ENCODE measurements around the gene KCNJ12. TPM values are rescaled to one million over a fixed set of nuclear protein-coding genes. Genes with fewer than 3 reads are reported as not detected.

KCNJ12 gene
- total and polyA plus RNA-seq, 2 experiments from 2014 or later: 0.61 to 2.4 TPM

DNA sequence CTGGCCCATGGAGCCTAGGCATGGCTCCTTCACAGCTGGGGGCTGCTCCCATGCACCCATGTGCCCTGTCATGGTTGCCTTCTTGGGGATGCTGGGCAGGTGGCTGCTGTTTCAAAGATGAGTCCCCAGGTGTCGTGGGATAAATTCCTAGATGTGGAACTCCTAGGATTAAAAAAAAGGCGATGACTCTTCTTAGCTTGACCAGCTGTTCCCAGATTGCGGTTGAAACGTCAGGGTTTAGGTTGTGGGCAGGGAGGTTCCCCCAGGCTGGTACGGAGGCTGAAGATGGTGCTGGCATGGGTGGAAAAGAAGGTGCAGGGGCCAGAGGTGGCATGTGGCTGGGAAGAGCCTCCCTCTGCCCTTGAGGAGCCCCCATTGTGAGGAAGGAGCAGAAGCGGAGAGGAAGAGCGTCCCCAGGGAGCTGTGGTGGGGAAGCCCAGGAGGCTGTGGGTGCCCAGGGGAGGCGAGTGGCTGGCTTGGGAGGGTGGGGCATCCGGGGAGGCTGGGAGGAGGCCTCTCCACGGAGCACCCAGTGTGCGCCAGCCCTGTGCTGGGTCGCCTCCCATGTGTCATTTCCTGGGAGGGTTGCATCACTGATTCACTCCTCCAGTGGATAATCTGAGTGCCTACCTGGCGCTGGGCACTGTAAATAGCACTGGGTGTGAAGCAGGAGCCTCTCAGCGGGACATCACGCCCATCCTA, 7.5 kb upstream of the KCNJ12 start:
- Mint-ChIP-seq H3K9me3 (no peaks in the 10 kb centered on the region), H3K4me1 (peaks cover 26% of the 10 kb centered on the region), H3K27me3 (ENCODE audit: insufficient read depth, low read depth, poor library complexity) (peaks cover 2% of the 10 kb centered on the region), H3K27ac (no peak overlapping the region), H3K4me3 (no peak overlapping the region), H3K36me3 (ENCODE audit: low read depth) (no peaks in the 10 kb centered on the region; the same call in 2 of the 3 replicates)
- ATAC-seq: no peak
- DNase-seq (ENCODE audit: low spot score): no peak
- H4K20me1 ChIP-seq (replicated peaks; ENCODE audit: insufficient read depth): no peaks in the 10 kb centered on the region
- TF ChIP-seq ZNF114 (CRISPR knock-in tag; IDR thresholded peaks at IDR 0.05) (no peak), REST (IDR thresholded peaks at IDR 0.05; ENCODE audit: unreplicated experiment) (no peak), CREB1 (CRISPR knock-in tag; IDR thresholded peaks at IDR 0.05; ENCODE audit: low read depth) (no peak), ETS1 (IDR thresholded peaks at IDR 0.05) (no peak), JUNB (IDR thresholded peaks at IDR 0.05; ENCODE audit: unreplicated experiment) (no peak), ZNF331 (CRISPR knock-in tag; IDR thresholded peaks at IDR 0.05; ENCODE audit: low read depth) (no peak), EZH2 (IDR thresholded peaks at IDR 0.05; ENCODE audit: low read depth, unreplicated experiment) (no peak), POLR2AphosphoS5 (IDR thresholded peaks at IDR 0.05; ENCODE audit: low read depth) (no peak), CTCF (conservative IDR thresholded peaks at IDR 0.05; ENCODE audit: low read depth in 2 of 2) (no peak), STAT1 (IDR thresholded peaks at IDR 0.05; ENCODE audit: unreplicated experiment) (no peak), EZH2phosphoT487 (IDR thresholded peaks at IDR 0.05; ENCODE audit: unreplicated experiment) (no peak), NANOG (IDR thresholded peaks at IDR 0.05; ENCODE audit: borderline replicate concordance) (no peak)
- TF ChIP-seq, protein P1, sequence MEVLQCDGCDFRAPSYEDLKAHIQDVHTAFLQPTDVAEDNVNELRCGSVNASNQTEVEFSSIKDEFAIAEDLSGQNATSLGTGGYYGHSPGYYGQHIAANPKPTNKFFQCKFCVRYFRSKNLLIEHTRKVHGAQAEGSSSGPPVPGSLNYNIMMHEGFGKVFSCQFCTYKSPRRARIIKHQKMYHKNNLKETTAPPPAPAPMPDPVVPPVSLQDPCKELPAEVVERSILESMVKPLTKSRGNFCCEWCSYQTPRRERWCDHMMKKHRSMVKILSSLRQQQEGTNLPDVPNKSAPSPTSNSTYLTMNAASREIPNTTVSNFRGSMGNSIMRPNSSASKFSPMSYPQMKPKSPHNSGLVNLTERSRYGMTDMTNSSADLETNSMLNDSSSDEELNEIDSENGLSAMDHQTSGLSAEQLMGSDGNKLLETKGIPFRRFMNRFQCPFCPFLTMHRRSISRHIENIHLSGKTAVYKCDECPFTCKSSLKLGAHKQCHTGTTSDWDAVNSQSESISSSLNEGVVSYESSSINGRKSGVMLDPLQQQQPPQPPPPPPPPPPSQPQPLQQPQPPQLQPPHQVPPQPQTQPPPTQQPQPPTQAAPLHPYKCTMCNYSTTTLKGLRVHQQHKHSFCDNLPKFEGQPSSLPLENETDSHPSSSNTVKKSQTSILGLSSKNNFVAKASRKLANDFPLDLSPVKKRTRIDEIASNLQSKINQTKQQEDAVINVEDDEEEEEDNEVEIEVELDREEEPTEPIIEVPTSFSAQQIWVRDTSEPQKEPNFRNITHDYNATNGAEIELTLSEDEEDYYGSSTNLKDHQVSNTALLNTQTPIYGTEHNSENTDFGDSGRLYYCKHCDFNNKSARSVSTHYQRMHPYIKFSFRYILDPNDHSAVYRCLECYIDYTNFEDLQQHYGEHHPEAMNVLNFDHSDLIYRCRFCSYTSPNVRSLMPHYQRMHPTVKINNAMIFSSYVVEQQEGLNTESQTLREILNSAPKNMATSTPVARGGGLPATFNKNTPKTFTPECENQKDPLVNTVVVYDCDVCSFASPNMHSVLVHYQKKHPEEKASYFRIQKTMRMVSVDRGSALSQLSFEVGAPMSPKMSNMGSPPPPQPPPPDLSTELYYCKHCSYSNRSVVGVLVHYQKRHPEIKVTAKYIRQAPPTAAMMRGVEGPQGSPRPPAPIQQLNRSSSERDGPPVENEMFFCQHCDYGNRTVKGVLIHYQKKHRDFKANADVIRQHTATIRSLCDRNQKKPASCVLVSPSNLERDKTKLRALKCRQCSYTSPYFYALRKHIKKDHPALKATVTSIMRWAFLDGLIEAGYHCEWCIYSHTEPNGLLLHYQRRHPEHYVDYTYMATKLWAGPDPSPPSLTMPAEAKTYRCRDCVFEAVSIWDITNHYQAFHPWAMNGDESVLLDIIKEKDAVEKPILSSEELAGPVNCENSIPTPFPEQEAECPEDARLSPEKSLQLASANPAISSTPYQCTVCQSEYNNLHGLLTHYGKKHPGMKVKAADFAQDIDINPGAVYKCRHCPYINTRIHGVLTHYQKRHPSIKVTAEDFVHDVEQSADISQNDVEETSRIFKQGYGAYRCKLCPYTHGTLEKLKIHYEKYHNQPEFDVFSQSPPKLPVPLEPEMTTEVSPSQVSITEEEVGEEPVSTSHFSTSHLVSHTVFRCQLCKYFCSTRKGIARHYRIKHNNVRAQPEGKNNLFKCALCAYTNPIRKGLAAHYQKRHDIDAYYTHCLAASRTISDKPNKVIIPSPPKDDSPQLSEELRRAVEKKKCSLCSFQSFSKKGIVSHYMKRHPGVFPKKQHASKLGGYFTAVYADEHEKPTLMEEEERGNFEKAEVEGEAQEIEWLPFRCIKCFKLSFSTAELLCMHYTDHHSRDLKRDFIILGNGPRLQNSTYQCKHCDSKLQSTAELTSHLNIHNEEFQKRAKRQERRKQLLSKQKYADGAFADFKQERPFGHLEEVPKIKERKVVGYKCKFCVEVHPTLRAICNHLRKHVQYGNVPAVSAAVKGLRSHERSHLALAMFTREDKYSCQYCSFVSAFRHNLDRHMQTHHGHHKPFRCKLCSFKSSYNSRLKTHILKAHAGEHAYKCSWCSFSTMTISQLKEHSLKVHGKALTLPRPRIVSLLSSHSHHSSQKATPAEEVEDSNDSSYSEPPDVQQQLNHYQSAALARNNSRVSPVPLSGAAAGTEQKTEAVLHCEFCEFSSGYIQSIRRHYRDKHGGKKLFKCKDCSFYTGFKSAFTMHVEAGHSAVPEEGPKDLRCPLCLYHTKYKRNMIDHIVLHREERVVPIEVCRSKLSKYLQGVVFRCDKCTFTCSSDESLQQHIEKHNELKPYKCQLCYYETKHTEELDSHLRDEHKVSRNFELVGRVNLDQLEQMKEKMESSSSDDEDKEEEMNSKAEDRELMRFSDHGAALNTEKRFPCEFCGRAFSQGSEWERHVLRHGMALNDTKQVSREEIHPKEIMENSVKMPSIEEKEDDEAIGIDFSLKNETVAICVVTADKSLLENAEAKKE (CRISPR knock-in tag; IDR thresholded peaks at IDR 0.05): no peak
- peaks cover 9% of the 10 kb centered on the region; the same call in 1 of the 2 replicates for H3K4me1 ChIP-seq (ENCODE audit: insufficient read depth)
- no peaks in the 10 kb centered on the region for H3K9me2 ChIP-seq (ENCODE audit: insufficient read depth)
- no peak overlapping the region for H3K4me2 ChIP-seq
- no peaks in the 10 kb centered on the region for H3K27me3 ChIP-seq (ENCODE audit: insufficient read depth)
- H3K79me2 ChIP-seq (replicated peaks; ENCODE audit: insufficient read depth): no peaks in the 10 kb centered on the region
- H3K4me3 ChIP-seq: no peak overlapping the region
- no peaks in the 10 kb centered on the region for H3F3A ChIP-seq (replicated peaks; ENCODE audit: low read depth)
- H3K27ac ChIP-seq (ENCODE audit: low read depth): no peak overlapping the region
- H3K36me3 ChIP-seq (ENCODE audit: insufficient read depth): no peaks in the 10 kb centered on the region
- H2AFZ ChIP-seq: no peak overlapping the region

All from GM23338 (cell line).